Uterus (tissue), 2 donors: Measurements from ENCODE around the gene SLC22A1.

ENCODE experiments used
- POLR2A ChIP-seq, 2 donors: fragments of 450-650 bp; IDR thresholded peaks; one replicate each; pipeline ENCODE4 v1.6.1; 2016; ENCODE audit warnings: antibody characterized with exemption in 2 of 2, mild to moderate bottlenecking in 1 of 2, moderate library complexity in 1 of 2
- TF ChIP-seq, protein P1 (sequence below), 4 experiments: fragments of 200-600 bp in 2 of 4; fragments of 450-650 bp in 2 of 4; sonication (generic) in 2 of 4; IDR thresholded peaks; one replicate each; pipeline ENCODE4 v1.5.1; 2016 to 2019; ENCODE audit warnings: antibody characterized with exemption in 4 of 4, mild to moderate bottlenecking in 2 of 4, moderate library complexity in 1 of 4

DNA sequence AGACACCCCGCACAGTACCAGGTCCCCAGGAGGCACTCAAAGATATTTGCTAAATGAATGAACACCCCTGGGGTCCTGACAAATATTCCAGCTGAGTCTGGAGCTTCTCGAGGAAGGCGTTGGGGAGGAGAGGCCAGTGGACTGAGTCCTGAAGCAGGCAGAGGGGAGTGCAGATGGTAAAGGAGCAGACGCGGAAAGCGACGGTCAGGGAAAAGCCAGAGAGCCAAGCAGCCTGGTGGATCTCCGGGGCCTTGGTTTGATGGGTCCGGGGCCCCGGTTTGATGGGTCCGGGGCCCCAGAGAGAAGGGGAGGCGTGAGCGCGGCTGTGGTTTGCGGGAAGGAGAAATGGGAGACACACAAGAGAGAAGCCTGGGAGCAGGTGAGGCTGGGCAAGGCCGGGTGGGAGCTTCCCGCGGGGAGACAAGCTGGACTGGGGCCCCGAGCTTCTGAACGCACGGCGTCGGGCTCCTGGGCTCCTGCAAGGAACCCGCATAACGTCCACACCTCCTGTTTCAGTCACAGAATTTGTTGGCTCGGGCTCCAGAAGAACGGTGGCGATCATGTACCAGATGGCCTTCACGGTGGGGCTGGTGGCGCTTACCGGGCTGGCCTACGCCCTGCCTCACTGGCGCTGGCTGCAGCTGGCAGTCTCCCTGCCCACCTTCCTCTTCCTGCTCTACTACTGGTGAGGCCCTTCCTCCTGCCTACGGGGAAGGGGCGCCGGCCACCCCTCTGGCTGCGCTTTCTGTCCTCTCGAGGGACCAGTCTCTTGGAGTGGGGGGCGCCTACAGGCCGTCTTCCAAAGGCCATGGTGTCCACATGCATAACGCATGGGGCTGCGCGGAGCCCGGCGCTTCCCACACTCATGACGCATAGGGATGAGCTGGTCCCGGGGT lies 12.1 kb downstream of the SLC22A1 start:
- TF ChIP-seq, protein P1, sequence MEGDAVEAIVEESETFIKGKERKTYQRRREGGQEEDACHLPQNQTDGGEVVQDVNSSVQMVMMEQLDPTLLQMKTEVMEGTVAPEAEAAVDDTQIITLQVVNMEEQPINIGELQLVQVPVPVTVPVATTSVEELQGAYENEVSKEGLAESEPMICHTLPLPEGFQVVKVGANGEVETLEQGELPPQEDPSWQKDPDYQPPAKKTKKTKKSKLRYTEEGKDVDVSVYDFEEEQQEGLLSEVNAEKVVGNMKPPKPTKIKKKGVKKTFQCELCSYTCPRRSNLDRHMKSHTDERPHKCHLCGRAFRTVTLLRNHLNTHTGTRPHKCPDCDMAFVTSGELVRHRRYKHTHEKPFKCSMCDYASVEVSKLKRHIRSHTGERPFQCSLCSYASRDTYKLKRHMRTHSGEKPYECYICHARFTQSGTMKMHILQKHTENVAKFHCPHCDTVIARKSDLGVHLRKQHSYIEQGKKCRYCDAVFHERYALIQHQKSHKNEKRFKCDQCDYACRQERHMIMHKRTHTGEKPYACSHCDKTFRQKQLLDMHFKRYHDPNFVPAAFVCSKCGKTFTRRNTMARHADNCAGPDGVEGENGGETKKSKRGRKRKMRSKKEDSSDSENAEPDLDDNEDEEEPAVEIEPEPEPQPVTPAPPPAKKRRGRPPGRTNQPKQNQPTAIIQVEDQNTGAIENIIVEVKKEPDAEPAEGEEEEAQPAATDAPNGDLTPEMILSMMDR (IDR thresholded peaks at IDR 0.05) = no peak
- TF ChIP-seq POLR2A (IDR thresholded peaks at IDR 0.05) = no peak
